HT1080 (cell line): Measurements from ENCODE around the gene GNAL. TPM values are rescaled to one million over a fixed set of nuclear protein-coding genes. Genes with fewer than 3 reads are reported as not detected.
A peak's percentile ranks its signal among the peaks of the same experiment; 100 is the strongest.

Experiments
- DNase-seq: peaks from one replicate; pipeline ENCODE4 v3.0.0-alpha.2; 2015; ENCODE audit warnings: low read depth
- total RNA-seq: library from RNA; depleted of rRNA; stranded (reverse); fragments of >200 nt; shearing (Covaris generic); gene quantifications from 2 replicates; pipeline ENCODE4 v1.2.3, GENCODE V29; 2014

The GNAL gene
- total RNA-seq, 1 experiment from 2014 or later: 1.0 TPM

GRCh38 chr18:11761553-11761952 is 72.5 kb downstream of the GNAL start:
- DNase-seq: no peak

- DNase-seq: no peak
These were observed 73.4 kb downstream of the GNAL start for GRCh38 chr18:11762429-11762828.

GRCh38 chr18:11767329-11767728 is 78.3 kb downstream of the GNAL start:
- no peak for DNase-seq

- peak; percentile 9 for DNase-seq
These were observed 78.9 kb downstream of the GNAL start for GRCh38 chr18:11767935-11768334.

- no peak for DNase-seq
These were observed 86.5 kb downstream of the GNAL start for GRCh38 chr18:11775436-11776174.

- no peak for DNase-seq
These were observed 91.0 kb downstream of the GNAL start for GRCh38 chr18:11780042-11780441.

- DNase-seq: no peak
These were observed 94.8 kb downstream of the GNAL start for GRCh38 chr18:11783716-11784331.

GRCh38 chr18:11784674-11785304 is 95.7 kb downstream of the GNAL start:
- DNase-seq: no peak

- DNase-seq: no peak
These were observed 96.5 kb downstream of the GNAL start for GRCh38 chr18:11785444-11786055.

GRCh38 chr18:11789716-11790510 is 100.8 kb downstream of the GNAL start:
- DNase-seq: no peak

- DNase-seq: no peak
These were observed 102.1 kb downstream of the GNAL start for GRCh38 chr18:11791131-11791530.

- DNase-seq: no peak
These were observed 103.6 kb downstream of the GNAL start for GRCh38 chr18:11792632-11793031.

- DNase-seq: no peak
These were observed 105.1 kb downstream of the GNAL start for GRCh38 chr18:11794195-11794594.

- no peak for DNase-seq
These were observed 106.9 kb downstream of the GNAL start for GRCh38 chr18:11795916-11796315.

- DNase-seq: no peak
These were observed 109.2 kb downstream of the GNAL start for GRCh38 chr18:11798271-11798670.

GRCh38 chr18:11799066-11799465 is 110.0 kb downstream of the GNAL start:
- DNase-seq: no peak

GRCh38 chr18:11800566-11801334 is 111.7 kb downstream of the GNAL start:
- DNase-seq: no peak

GRCh38 chr18:11801573-11801972 is 112.5 kb downstream of the GNAL start:
- no peak for DNase-seq

GRCh38 chr18:11802158-11802557 is 113.1 kb downstream of the GNAL start:
- DNase-seq: no peak

- no peak for DNase-seq
These were observed 113.5 kb downstream of the GNAL start for GRCh38 chr18:11802586-11802985.

- no peak for DNase-seq
These were observed 118.2 kb downstream of the GNAL start for GRCh38 chr18:11807233-11807632.
